Gastrocnemius medialis (tissue), 4 donors: ENCODE results near the gene ROPN1B. TPM values are rescaled to one million over a fixed set of nuclear protein-coding genes. Genes with fewer than 3 reads are reported as not detected.

ENCODE experiments used
- ATAC-seq, 2 donors: fragments of 150-250 bp; one replicate each; pipeline ENCODE4 v1.9.1; 2016
- DNase-seq, 2 donors: peaks; one replicate each; pipeline ENCODE4 v3.0.0-alpha.2; 2019
- H3K27ac ChIP-seq, 4 donors: fragments of 200-600 bp; sonication (generic); 1 replicate in 1 of 4; 2 replicates in 3 of 4; pipeline ENCODE4 v1.5.1; 2016 to 2018; ENCODE audit warnings: mild to moderate bottlenecking in 2 of 4, moderate library complexity in 1 of 4
- H3K27me3 ChIP-seq, 3 donors: fragments of 200-600 bp; sonication (generic) in 2 of 3; 1 replicate in 1 of 3; 2 replicates in 2 of 3; pipeline versions ENCODE4 v1.5.1 to v1.6.0; 2016 to 2019; ENCODE audit warnings: mild to moderate bottlenecking in 1 of 3, moderate library complexity in 1 of 3
- H3K36me3 ChIP-seq, 2 donors: fragments of 200-600 bp; sonication (generic) in 1 of 2; one replicate each; pipeline ENCODE4 v1.5.1; 2017 to 2018
- H3K4me1 ChIP-seq, 2 donors: fragments of 200-600 bp; sonication (generic) in 1 of 2; one replicate each; pipeline ENCODE4 v1.5.1; 2016 to 2017; ENCODE audit warnings: mild to moderate bottlenecking in 2 of 2
- H3K4me3 ChIP-seq, 4 donors: fragments of 200-600 bp; sonication (generic) in 3 of 4; 1 replicate in 1 of 4; 2 replicates in 3 of 4; pipeline ENCODE4 v1.5.1; 2016 to 2019; ENCODE audit warnings: mild to moderate bottlenecking in 2 of 4
- H3K9me3 ChIP-seq, 3 donors: fragments of 200-600 bp; sonication (generic) in 2 of 3; 1 replicate in 1 of 3; 2 replicates in 2 of 3; pipeline ENCODE4 v1.5.1; 2016 to 2019
- POLR2A ChIP-seq, 2 donors: fragments of 450-650 bp; IDR thresholded peaks; one replicate each; pipeline ENCODE4 v1.6.1; 2017; ENCODE audit warnings: antibody characterized with exemption in 2 of 2, mild to moderate bottlenecking in 2 of 2, moderate library complexity in 2 of 2
- in situ Hi-C, 4 donors: fragments of 200-750 bp; cut with MboI; loops; one replicate each; pipeline versions ENCODE4 v1.15.0 to v1.8.0; 2017; ENCODE audit warnings: low sequenced_read_pairs in 4 of 4
- intact Hi-C: fragments of 100-400 bp; cut with DNase I; formaldehyde crosslinking; loops from one replicate; pipeline ENCODE4 v1.15.1; 2023; ENCODE audit warnings: low total_unique reads
- total RNA-seq, 4 donors: library from RNA; depleted of rRNA; stranded (reverse); fragments of >200 nt; gene quantifications; one replicate each; pipeline versions ENCODE4 v1.1.0 to v1.2.3, GENCODE V29; 2016
- TF ChIP-seq, protein P1 (sequence below), 5 experiments: fragments of 450-650 bp in 3 of 5; fragments of 200-600 bp in 2 of 5; sonication (generic) in 2 of 5; IDR thresholded peaks in 4 of 5; conservative IDR thresholded peaks in 1 of 5; 1 replicate in 4 of 5; 2 replicates in 1 of 5; pipeline ENCODE4 v1.5.1; 2016 to 2019; ENCODE audit warnings: antibody characterized with exemption in 5 of 5, mild to moderate bottlenecking in 3 of 5, moderate library complexity in 3 of 5

ROPN1B gene
- total RNA-seq, 4 donors from 2014 or later: 0.66 to 1.3 TPM; not detected in 2

GRCh38 chr3:126004692-126005091 is 35.7 kb downstream of the ROPN1B start:
- H3K4me1 ChIP-seq: peaks cover 5 to 10% of the 10 kb centered on the region in 2 donors
- no peak overlapping the region for H3K4me3 ChIP-seq
- TF ChIP-seq, protein P1, sequence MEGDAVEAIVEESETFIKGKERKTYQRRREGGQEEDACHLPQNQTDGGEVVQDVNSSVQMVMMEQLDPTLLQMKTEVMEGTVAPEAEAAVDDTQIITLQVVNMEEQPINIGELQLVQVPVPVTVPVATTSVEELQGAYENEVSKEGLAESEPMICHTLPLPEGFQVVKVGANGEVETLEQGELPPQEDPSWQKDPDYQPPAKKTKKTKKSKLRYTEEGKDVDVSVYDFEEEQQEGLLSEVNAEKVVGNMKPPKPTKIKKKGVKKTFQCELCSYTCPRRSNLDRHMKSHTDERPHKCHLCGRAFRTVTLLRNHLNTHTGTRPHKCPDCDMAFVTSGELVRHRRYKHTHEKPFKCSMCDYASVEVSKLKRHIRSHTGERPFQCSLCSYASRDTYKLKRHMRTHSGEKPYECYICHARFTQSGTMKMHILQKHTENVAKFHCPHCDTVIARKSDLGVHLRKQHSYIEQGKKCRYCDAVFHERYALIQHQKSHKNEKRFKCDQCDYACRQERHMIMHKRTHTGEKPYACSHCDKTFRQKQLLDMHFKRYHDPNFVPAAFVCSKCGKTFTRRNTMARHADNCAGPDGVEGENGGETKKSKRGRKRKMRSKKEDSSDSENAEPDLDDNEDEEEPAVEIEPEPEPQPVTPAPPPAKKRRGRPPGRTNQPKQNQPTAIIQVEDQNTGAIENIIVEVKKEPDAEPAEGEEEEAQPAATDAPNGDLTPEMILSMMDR (IDR thresholded peaks at IDR 0.05 in 4 of 5, conservative IDR thresholded peaks at IDR 0.05 in 1 of 5): no peak
- TF ChIP-seq POLR2A (IDR thresholded peaks at IDR 0.05): no peak
- no peak overlapping the region for H3K27ac ChIP-seq
- in situ Hi-C loops (no loop called here), intact Hi-C loops (no loop called here)
- no peak for ATAC-seq
- DNase-seq: no peak
- peaks cover 0 to 31% of the 10 kb centered on the region in 2 donors for H3K36me3 ChIP-seq
- H3K27me3 ChIP-seq: no peaks in the 10 kb centered on the region
- H3K9me3 ChIP-seq: no peaks in the 10 kb centered on the region

DNA sequence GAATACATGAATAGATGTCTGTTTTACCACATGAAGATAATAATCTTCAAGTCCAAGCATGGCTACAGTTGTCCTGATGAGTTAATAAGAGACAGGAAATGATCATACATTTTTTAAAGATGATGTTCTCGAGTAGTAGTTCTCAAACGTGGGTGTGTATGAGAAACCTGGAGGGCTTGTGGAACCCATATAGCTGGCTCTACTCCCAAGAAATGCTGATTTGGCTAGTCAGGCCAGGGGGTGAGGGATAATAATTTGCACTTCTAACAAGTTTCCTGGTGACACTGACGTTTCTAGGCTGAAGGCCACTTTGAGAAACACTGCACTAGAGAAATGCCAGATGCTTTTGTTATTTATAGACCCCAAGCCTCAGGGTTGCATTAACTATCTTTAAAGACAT is 37.0 kb downstream of the ROPN1B start:
- Histone ChIP-seq H3K27ac (no peak overlapping the region), H3K4me3 (no peak overlapping the region), H3K9me3 (no peaks in the 10 kb centered on the region), H3K36me3 (peaks cover 0 to 42% of the 10 kb centered on the region in 2 donors), H3K4me1 (peaks cover 5 to 10% of the 10 kb centered on the region in 2 donors), H3K27me3 (no peaks in the 10 kb centered on the region)
- in situ Hi-C loops (no loop called here), intact Hi-C loops (no loop called here)
- ATAC-seq (no peak), DNase-seq (no peak)
- TF ChIP-seq POLR2A (IDR thresholded peaks at IDR 0.05): no peak
- TF ChIP-seq, protein P1 (IDR thresholded peaks at IDR 0.05 in 4 of 5, conservative IDR thresholded peaks at IDR 0.05 in 1 of 5): no peak

DNA sequence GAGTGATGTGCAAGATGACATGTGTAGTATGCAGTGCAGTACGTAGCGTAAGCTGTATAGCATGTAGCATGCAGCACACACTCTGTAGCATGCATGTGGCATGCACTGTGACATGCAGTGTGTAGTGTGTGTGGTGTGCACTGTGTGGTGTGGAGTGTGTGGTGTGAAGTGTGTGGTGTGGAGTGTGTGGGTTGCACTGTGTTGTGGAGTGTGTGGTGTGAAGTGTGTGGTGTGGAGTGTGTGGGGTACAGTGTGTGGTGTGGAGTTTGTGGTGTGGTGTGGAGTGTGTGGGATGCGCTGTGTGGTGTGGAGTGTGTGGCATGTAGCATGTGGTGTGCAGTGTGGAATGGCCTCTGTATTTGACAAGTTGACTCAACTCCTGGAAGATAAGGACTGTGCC is 39.2 kb downstream of the ROPN1B start:
- H3K36me3 ChIP-seq: peaks cover 0 to 59% of the 10 kb centered on the region in 2 donors
- H3K27me3 ChIP-seq: no peaks in the 10 kb centered on the region
- H3K27ac ChIP-seq: no peak overlapping the region
- in situ Hi-C loops: no loop called here
- ATAC-seq (no peak), DNase-seq (no peak)
- peaks cover 5 to 10% of the 10 kb centered on the region in 2 donors for H3K4me1 ChIP-seq
- no peak for TF ChIP-seq POLR2A (IDR thresholded peaks at IDR 0.05)
- TF ChIP-seq, protein P1 (IDR thresholded peaks at IDR 0.05 in 4 of 5, conservative IDR thresholded peaks at IDR 0.05 in 1 of 5): no peak
- intact Hi-C loops: no loop called here
- H3K4me3 ChIP-seq: no peak overlapping the region
- no peaks in the 10 kb centered on the region for H3K9me3 ChIP-seq

- TF ChIP-seq, protein P1 (IDR thresholded peaks at IDR 0.05 in 4 of 5, conservative IDR thresholded peaks at IDR 0.05 in 1 of 5): no peak
- no peak for TF ChIP-seq POLR2A (IDR thresholded peaks at IDR 0.05)
- in situ Hi-C loops (no loop called here), intact Hi-C loops (no loop called here)
- peaks cover 5 to 10% of the 10 kb centered on the region in 2 donors for H3K4me1 ChIP-seq
- no peak overlapping the region for H3K27ac ChIP-seq
- ATAC-seq (no peak), DNase-seq (no peak)
- no peaks in the 10 kb centered on the region for H3K27me3 ChIP-seq
- H3K4me3 ChIP-seq: no peak overlapping the region
- H3K36me3 ChIP-seq: peaks cover 0 to 64% of the 10 kb centered on the region in 2 donors
- H3K9me3 ChIP-seq: no peaks in the 10 kb centered on the region
Measured at GRCh38 chr3:126009181-126009580, 40.2 kb downstream of the ROPN1B start.

- H3K4me3 ChIP-seq: no peak overlapping the region
Measured at GRCh38 chr3:126013751-126014156, 44.8 kb downstream of the ROPN1B start.

More at GRCh38 chr3:126013751-126014156, 44.8 kb downstream of the ROPN1B start:
- Histone ChIP-seq H3K27me3 (no peaks in the 10 kb centered on the region), H3K9me3 (no peaks in the 10 kb centered on the region), H3K27ac (no peak overlapping the region), H3K4me1 (no peaks in the 10 kb centered on the region), H3K36me3 (peaks cover 0 to 66% of the 10 kb centered on the region in 2 donors)
- DNase-seq (no peak), ATAC-seq (no peak)
- in situ Hi-C loops: no loop called here
- TF ChIP-seq, protein P1 (IDR thresholded peaks at IDR 0.05 in 4 of 5, conservative IDR thresholded peaks at IDR 0.05 in 1 of 5): no peak
- TF ChIP-seq POLR2A (IDR thresholded peaks at IDR 0.05): no peak
- intact Hi-C loops: no loop called here
